ENCODE measurements around the gene TEDC2. TPM values are rescaled to one million over a fixed set of nuclear protein-coding genes. Genes with fewer than 3 reads are reported as not detected.

The TEDC2 gene
- total and polyA plus RNA-seq, 9 of the 15 experiments (the other 6 are each of a cell fraction or from before 2014, with no cell fraction given), result 0.75 to 57.0 (median 17.6) TPM

DNA sequence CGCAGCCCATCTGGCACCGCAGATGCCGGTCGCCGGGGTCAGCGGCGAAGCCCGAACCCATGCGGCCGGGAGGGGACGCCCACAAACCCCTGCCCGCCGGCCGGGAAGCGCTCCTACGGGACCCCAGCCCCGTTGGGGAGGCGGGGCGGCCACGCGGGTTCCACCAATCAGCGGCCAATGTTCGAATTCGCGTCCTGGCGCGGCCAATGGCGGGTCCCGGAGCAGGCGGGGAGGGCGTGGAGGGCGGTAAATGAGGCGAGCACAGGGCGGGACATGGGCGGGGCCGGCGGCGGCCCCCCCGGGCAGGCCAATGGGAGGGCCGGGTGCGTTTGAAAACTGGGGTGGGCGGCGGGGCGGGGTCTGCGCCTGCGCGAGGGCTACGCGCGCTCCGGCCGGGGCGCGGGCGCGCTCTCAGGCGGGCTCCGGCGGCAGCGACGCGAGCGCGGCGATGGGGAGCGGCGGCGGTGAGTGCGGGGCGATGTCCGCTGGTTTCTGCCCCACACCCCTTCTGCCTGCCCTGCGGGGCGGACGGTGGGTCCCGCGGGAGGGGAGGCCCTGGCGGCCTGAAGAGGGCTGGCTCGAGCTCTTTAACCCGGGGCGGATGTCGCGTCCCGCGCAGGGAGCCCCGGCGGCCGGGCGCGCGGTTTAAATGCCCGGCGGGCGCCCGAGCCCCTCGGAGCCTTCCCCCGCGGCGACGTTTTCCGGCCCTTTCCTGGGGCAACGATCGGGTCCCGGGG is 30.7 kb upstream of the TEDC2 start, which contains the start of gene CCNF (continued):
- peak; percentile 21 for TF ChIP-seq PHF20 (IDR thresholded peaks at IDR 0.05; ENCODE audit: partially characterized antibody)
- TF ChIP-seq PHF8 (IDR thresholded peaks at IDR 0.05; ENCODE audit: borderline replicate concordance, low read length), result peak; percentile 67; the same call in 1 of the 2 replicates
- TF ChIP-seq, protein P1, sequence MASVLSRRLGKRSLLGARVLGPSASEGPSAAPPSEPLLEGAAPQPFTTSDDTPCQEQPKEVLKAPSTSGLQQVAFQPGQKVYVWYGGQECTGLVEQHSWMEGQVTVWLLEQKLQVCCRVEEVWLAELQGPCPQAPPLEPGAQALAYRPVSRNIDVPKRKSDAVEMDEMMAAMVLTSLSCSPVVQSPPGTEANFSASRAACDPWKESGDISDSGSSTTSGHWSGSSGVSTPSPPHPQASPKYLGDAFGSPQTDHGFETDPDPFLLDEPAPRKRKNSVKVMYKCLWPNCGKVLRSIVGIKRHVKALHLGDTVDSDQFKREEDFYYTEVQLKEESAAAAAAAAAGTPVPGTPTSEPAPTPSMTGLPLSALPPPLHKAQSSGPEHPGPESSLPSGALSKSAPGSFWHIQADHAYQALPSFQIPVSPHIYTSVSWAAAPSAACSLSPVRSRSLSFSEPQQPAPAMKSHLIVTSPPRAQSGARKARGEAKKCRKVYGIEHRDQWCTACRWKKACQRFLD (CRISPR knock-in tag; IDR thresholded peaks at IDR 0.05), result peak; percentile 65; the same call in 1 of the 2 replicates
- TF ChIP-seq ETS1 (conservative IDR thresholded peaks at IDR 0.05; ENCODE audit: control insufficient read depth, low read depth, low read length), result 0 out of 2 replicates have a peak, but pooled peaks have one; percentile 44
- TF ChIP-seq ZNF143 (CRISPR knock-in tag; IDR thresholded peaks at IDR 0.05), result 0 out of 2 replicates have a peak, but pooled peaks have one; percentile 10
- TF ChIP-seq HNRNPLL (IDR thresholded peaks at IDR 0.05; ENCODE audit: low read depth, low read length, poor library complexity, severe bottlenecking), result peak; percentile 33
- TF ChIP-seq HMGN3 (IDR thresholded peaks at IDR 0.05; ENCODE audit: borderline replicate concordance, extremely low read depth, insufficient read length, low read depth, low read length), result peak; percentile 54
- peak in 1 of 3 experiments; percentile 62; a peak in 2 of 6 replicates for TF ChIP-seq ZBTB11 (CRISPR knock-in tag; IDR thresholded peaks at IDR 0.05)
- TF ChIP-seq NR2C2 (CRISPR knock-in tag; IDR thresholded peaks at IDR 0.05), result no peak; the same call in 1 of the 2 replicates
- TF ChIP-seq NR2C2 (tag; IDR thresholded peaks at IDR 0.05), result peak; percentile 60
- TF ChIP-seq CHD1 (IDR thresholded peaks at IDR 0.05; ENCODE audit: low read length), result no peak
- TF ChIP-seq RB1 (IDR thresholded peaks at IDR 0.05; ENCODE audit: low read depth), result peak; percentile 79
- TF ChIP-seq GABPA (tag; conservative IDR thresholded peaks at IDR 0.05; ENCODE audit: low read depth), result peak; percentile 50; the same call in 1 of the 2 replicates
- TF ChIP-seq ARID4B (CRISPR knock-in tag; IDR thresholded peaks at IDR 0.05), result peak; percentile 78; the same call in 1 of the 2 replicates

Data from K562 (cell line).